Measurements from ENCODE around the gene EAF2.
"Not testable (repeated sequence)": the region's sequence is repeated elsewhere in the genome, so short reads cannot be mapped to it uniquely, and the experiment has no call there.

The EAF2 gene

GRCh38 chr3:121863247-121863646, 28.2 kb downstream of the EAF2 start:
- DNase-seq (ENCODE audit: low read depth): not testable (repeated sequence)

GRCh38 chr3:121863801-121864200, 28.8 kb downstream of the EAF2 start:
- DNase-seq (ENCODE audit: low read depth): no peak

GRCh38 chr3:121869736-121870135, 34.7 kb downstream of the EAF2 start:
- no peak for DNase-seq (ENCODE audit: low read depth)

GRCh38 chr3:121870717-121871116, 35.7 kb downstream of the EAF2 start:
- no peak for DNase-seq (ENCODE audit: low read depth)

- no peak for DNase-seq (ENCODE audit: low read depth)
Observed at GRCh38 chr3:121871430-121871829, 36.4 kb downstream of the EAF2 start.

- no peak for DNase-seq (ENCODE audit: low read depth)
Observed at GRCh38 chr3:121878411-121878810, 43.4 kb downstream of the EAF2 start.

- no peak for DNase-seq (ENCODE audit: low read depth)
Observed at GRCh38 chr3:121883507-121883906, 48.5 kb downstream of the EAF2 start.

GRCh38 chr3:121885386-121885785, 50.4 kb downstream of the EAF2 start:
- no peak for DNase-seq (ENCODE audit: low read depth)

GRCh38 chr3:121894301-121894990, 59.4 kb downstream of the EAF2 start, which contains the start of gene SLC15A2:
Gene SLC15A2 (plus strand): TSS chr3:121894401. CDS start chr3:121894477, 76 bp downstream.
- no peak for DNase-seq (ENCODE audit: low read depth)

- no peak for DNase-seq (ENCODE audit: low read depth)
Observed at GRCh38 chr3:121895121-121895520, 60.1 kb downstream of the EAF2 start.

GRCh38 chr3:121895736-121896135, 60.7 kb downstream of the EAF2 start:
- DNase-seq (ENCODE audit: low read depth): no peak

- no peak for DNase-seq (ENCODE audit: low read depth)
Observed at GRCh38 chr3:121896823-121897222, 61.8 kb downstream of the EAF2 start.

GRCh38 chr3:121897296-121897695, 62.3 kb downstream of the EAF2 start:
- DNase-seq (ENCODE audit: low read depth): no peak

- DNase-seq (ENCODE audit: low read depth): no peak
Observed at GRCh38 chr3:121913305-121913990, 78.4 kb downstream of the EAF2 start.

- no peak for DNase-seq (ENCODE audit: low read depth)
Observed at GRCh38 chr3:121914081-121914998, 79.3 kb downstream of the EAF2 start.

GRCh38 chr3:121916189-121916588, 81.2 kb downstream of the EAF2 start:
- DNase-seq (ENCODE audit: low read depth): no peak

- DNase-seq (ENCODE audit: low read depth): no peak
Observed at GRCh38 chr3:121918779-121919483, 83.9 kb downstream of the EAF2 start.

- no peak for DNase-seq (ENCODE audit: low read depth)
Observed at GRCh38 chr3:121924734-121925133, 89.7 kb downstream of the EAF2 start.

GRCh38 chr3:121926380-121926779, 91.4 kb downstream of the EAF2 start:
- DNase-seq (ENCODE audit: low read depth): no peak
